Colon (tissue), 2 donors: ENCODE results near the gene LRRC1.
A peak's percentile ranks its signal among the peaks of the same experiment; 100 is the strongest.

Experiments
- FAIRE-seq: peaks from 2 replicates; lab custom pipeline; 2012; peaks lifted over from hg19 to GRCh38; lab: Jason Lieb, UNC
- donor health status: control.
- donor health status: control.

Gene LRRC1

DNA sequence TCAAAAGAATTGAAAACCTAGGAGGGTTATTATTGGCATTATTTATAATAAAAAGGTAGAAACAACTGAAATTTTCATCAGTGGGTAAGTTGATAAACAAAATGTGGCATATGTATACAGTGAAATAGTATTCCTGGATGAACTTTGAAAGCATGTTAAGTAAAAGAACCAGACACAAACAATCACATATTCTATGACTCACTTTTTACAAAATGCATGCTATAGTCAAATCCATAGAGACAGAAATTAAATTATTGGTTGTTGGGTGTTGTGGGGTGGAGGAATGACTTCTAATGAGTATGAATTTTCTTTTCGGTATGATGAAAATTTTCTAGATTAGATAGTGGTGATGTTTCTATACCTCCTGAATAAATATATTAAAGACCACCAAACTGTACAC, 94.6 kb downstream of the LRRC1 start:
- FAIRE-seq: no peak

- FAIRE-seq: no peak
Observed at GRCh38 chr6:53892707-53893106, 97.9 kb downstream of the LRRC1 start.

DNA sequence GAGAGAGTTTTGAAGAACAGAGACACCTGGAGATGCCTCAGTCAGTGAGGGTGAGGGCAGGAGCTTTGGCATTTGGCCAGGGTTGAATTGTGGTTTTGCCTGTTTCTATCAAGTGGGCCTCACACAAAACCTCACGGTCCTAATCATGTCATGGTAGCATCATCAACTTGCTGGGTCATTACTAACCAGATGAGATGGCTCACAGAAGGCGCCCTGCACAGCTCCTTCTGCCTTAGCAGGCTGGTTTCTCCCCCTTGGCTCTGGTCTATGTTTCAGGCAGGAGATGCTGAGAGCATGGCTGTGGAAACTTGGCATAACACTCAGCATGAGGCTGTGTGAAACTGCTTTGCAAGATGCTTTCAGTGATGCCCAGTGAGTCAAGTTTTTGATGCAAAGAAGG, 99.3 kb downstream of the LRRC1 start:
- no peak for FAIRE-seq

- FAIRE-seq: no peak
Observed at GRCh38 chr6:53896196-53896595, 101.4 kb downstream of the LRRC1 start.

GRCh38 chr6:53898026-53898795, 103.4 kb downstream of the LRRC1 start:
- no peak for FAIRE-seq

DNA sequence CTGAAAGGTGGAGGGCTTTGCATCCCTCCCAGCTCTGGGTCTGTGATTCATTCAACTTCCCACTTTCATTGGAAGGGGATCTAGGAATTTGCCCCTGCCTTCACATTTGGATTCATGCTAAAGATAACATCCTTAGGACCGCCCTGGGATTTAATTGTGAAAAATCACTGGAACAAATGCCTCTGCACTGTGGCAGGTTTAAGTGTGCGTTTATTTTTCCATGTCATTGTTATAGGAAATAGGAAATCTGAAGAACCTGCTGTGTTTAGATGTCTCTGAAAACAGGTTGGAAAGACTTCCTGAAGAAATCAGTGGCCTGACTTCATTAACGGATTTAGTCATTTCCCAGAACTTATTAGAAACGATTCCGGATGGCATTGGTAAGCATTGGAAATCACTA, 104.7 kb downstream of the LRRC1 start:
- FAIRE-seq: no peak

GRCh38 chr6:53903357-53903756, 108.6 kb downstream of the LRRC1 start:
- no peak for FAIRE-seq

- no peak for FAIRE-seq
Observed at GRCh38 chr6:53906103-53906502, 111.3 kb downstream of the LRRC1 start.

DNA sequence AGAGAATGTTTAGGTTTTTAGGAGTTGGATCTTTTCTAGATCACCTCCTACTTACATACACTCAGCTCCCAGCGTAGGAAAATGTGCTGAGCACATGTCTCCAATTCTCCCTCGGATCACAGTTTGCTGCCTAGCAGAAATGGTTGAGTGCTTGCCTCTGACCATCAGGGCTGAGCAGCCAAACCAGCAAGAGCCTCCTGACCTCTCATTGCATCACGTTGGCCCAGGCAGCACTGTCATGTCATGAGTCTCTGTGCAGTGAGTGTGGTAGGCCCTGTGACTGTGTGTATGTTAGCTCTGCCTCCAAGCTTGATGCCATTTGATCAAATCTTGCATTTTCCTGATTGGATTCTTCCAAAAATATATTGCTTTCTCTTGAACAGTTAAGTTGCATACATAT, 112.0 kb downstream of the LRRC1 start:
- no peak for FAIRE-seq

DNA sequence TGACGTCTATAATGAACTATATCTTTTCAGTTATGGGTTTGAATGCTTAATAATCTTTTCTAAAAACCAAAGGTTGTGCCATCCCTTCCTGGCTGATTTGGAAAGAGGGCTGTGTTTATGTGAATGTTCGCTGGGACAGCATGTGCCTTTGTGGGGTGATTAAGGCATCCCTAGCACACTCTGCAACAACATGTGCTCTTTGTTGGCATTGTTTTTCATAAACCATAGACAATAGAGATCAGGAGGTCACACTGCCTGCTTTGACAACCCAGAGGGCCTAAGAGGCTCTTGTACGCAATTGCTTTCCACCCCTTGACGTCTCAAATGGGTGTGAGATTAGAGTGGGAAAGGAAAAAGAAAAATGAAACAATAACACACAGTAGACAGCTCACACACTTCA, 116.0 kb downstream of the LRRC1 start:
- FAIRE-seq: no peak

GRCh38 chr6:53912661-53913060, 117.9 kb downstream of the LRRC1 start:
- FAIRE-seq: no peak

GRCh38 chr6:53913286-53913685, 118.5 kb downstream of the LRRC1 start:
- peak; percentile 14 for FAIRE-seq

- FAIRE-seq: no peak
Observed at GRCh38 chr6:53915026-53915691, 120.4 kb downstream of the LRRC1 start.

GRCh38 chr6:53916804-53917463, 122.1 kb downstream of the LRRC1 start:
- FAIRE-seq: no peak

DNA sequence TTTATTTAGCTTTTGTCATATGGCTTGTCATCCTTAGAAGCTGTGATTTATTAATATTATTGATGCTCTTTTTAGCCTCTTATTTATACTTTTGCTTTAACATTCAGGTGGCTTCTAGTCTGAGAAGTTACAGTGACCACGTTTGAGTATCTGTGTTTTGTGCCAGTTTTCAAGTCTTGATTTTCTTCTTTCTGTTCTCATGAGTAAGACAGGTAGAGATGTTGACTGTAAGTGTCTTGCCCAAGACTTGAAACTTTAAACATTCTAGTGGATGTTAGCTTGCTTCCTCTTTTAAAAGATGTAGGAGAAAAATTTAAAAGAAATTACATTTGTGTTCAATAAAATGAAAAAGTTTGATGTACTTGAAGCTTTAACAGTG, 122.6 kb downstream of the LRRC1 start:
- FAIRE-seq: no peak

DNA sequence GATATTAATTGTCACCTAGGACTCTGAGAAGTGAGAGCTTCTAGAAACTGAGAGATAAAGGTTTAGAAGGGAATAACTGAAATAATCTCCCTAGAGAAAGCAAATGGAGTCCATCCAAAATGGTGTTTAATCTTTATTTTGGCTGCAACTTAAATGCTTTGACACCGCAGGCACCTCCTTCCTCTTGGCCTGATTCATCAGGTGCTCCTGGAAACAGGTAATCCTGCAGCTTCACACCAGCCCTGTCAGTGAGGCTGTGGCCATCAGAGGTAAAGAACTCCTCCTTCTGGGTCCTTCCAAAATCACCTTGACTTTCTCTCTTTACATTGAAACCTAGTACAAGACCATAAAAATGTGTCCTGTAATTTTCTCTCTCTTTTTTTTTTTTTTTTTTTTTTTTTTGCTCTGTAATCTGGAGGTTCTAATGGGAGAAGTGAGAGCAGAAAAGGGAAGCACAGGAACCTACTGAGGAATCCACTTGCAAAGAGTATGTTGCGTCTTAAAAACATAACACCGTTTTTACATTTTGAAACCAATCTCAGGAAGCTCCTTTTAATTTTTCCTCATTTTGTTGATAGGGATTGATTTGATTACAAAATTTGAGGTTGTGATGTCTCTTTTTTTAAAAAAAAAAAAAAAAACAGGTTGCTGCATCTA, 124.2 kb downstream of the LRRC1 start:
- no peak for FAIRE-seq

GRCh38 chr6:53919881-53920360, 125.1 kb downstream of the LRRC1 start:
- FAIRE-seq: no peak

DNA sequence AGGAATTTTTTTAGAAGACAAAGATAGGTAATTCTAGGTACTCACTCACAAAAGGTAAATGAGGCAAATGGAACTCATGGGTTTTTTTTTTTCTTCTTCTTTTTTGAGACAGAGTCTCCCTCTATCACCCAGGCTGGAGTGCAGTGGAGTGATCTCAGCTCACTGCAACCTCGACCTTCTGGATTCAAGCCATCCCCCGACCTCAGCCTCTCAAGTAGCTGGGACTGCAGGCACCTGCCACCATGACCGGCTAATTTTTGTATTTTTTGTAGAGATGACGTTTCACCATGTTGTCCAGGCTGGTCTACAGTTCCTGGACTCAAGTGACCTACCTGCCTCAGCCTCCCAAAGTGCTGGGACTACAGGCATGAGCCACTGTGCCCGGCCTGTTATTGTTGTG, 126.1 kb downstream of the LRRC1 start:
- FAIRE-seq: no peak

DNA sequence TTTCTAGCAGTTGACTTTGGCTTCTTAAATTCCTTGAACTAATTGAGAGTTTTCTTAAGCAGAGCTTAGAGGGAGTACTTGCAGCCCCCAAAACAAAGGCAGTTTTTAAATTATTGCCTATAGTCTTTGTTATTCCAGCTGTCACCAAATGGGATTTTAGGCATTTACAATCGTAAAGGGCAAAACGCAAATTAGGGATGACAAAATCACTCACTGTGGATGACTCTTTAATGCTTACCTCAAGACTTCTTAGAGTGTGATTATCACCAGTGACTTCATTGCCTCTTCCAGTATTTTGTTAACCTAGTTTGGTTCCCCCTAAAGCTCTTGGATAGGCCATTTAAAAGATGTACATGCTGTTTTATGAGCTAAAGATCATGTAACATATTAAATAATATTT, 126.8 kb downstream of the LRRC1 start:
- FAIRE-seq: no peak

GRCh38 chr6:53922539-53922981, 127.8 kb downstream of the LRRC1 start:
- FAIRE-seq: no peak

- FAIRE-seq: no peak
Observed at GRCh38 chr6:53924277-53924676, 129.5 kb downstream of the LRRC1 start.

DNA sequence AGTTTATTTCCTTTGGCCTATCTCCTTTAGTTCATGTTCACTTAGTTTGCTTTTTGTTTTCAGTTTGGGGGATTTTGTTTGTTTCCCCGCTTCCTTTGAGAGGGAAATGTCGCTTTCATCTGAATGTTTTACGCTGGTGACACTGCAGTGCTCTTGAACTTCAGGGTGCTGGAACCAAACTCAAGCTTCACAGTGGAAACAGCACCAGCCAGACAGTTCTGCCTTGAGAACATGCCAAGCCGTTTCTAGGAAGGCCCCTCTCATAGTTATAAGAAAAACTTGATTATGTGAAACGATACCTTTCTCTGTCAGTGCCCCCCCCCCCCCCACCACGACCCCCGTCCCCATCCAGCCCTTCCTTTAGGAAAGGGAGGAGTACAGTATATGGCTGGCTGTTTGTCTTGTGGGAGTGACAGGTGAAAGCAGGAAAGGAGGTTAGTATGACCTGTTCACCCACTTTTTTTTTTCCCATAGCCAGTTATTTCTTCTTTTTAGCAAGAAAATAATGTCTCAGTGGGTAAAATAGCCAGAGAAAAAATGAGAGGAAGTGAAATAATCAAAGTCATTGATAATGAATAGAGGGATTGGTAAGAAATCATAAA, 130.1 kb downstream of the LRRC1 start:
- FAIRE-seq: no peak
